Activated CD8-positive, alpha-beta memory T cell treated with anti-CD3 and anti-CD28 coated beads, Interleukin-2, amount 10 ng/mL, durations not matched to agents 7 days and 5 days (primary cell): ENCODE measurements around the gene TENM4. TPM values are rescaled to one million over a fixed set of nuclear protein-coding genes. Genes with fewer than 3 reads are reported as not detected.

Experiments
- ATAC-seq: fragments of 150-1000 bp; cut with Tn5 transposase; one replicate; pipeline ENCODE4 v1.10.0; 2021; ENCODE audit warnings: moderate library complexity
- CTCF ChIA-PET: fragments of 350-600 bp; sonication (Branson Sonifier 250); formaldehyde crosslinking; loops from one replicate; lab custom pipeline; 2021; ENCODE audit warnings: antibody characterized with exemption; lab: Charles Lee
- DNase-seq: peaks from one replicate; pipeline ENCODE4 v3.0.0-alpha.2; 2020
- H3K27ac Mint-ChIP-seq: one replicate; pipeline ENCODE4 v1.8.0; 2021; ENCODE audit warnings: mild to moderate bottlenecking, mixed read lengths
- H3K27me3 Mint-ChIP-seq: one replicate; pipeline ENCODE4 v1.8.0; 2021; ENCODE audit warnings: mixed read lengths
- H3K36me3 Mint-ChIP-seq: one replicate; pipeline ENCODE4 v1.8.0; 2021; ENCODE audit warnings: mild to moderate bottlenecking, mixed read lengths
- H3K4me1 Mint-ChIP-seq: one replicate; pipeline ENCODE4 v1.8.0; 2021; ENCODE audit warnings: mixed read lengths
- H3K4me3 Mint-ChIP-seq: one replicate; pipeline ENCODE4 v1.8.0; 2021; ENCODE audit warnings: mild to moderate bottlenecking, moderate library complexity, mixed read lengths
- H3K9me3 Mint-ChIP-seq: one replicate; pipeline ENCODE4 v1.8.0; 2022; ENCODE audit warnings: low read depth, mixed read lengths
- total RNA-seq, 2 experiments: library from RNA; stranded (reverse); gene quantifications; one replicate each; pipeline ENCODE4 v1.2.3, GENCODE V29; 2021

Gene TENM4
- total RNA-seq, 2 experiments from 2014 or later, result not detected

- CTCF ChIA-PET, result no interaction called here
- Mint-ChIP-seq H3K27me3 (peaks cover 2% of the 10 kb centered on the region), H3K27ac (no peak overlapping the region), H3K4me3 (no peak overlapping the region), H3K4me1 (no peaks in the 10 kb centered on the region), H3K36me3 (no peaks in the 10 kb centered on the region), H3K9me3 (no peaks in the 10 kb centered on the region)
- DNase-seq, result no peak
- ATAC-seq, result no peak
Observed at GRCh38 chr11:78706551-78706950, 734.3 kb downstream of the TENM4 start.

GRCh38 chr11:78704811-78705210 lies 736.0 kb downstream of the TENM4 start:
- Mint-ChIP-seq H3K4me1 (no peaks in the 10 kb centered on the region), H3K4me3 (no peak overlapping the region), H3K27ac (no peak overlapping the region), H3K27me3 (peaks cover 5% of the 10 kb centered on the region), H3K36me3 (no peaks in the 10 kb centered on the region), H3K9me3 (no peaks in the 10 kb centered on the region)
- ATAC-seq, result no peak
- CTCF ChIA-PET, result interaction anchor here (1.1 kb wide), 1 partner anchor 59 kb away, joined by 3 read pairs; no protein-coding TSS in a partner anchor
- DNase-seq, result no peak

- Mint-ChIP-seq H3K36me3 (no peaks in the 10 kb centered on the region), H3K4me1 (no peaks in the 10 kb centered on the region), H3K9me3 (no peaks in the 10 kb centered on the region), H3K4me3 (no peak overlapping the region), H3K27ac (no peak overlapping the region), H3K27me3 (peaks cover 20% of the 10 kb centered on the region)
- CTCF ChIA-PET, result no interaction called here
- ATAC-seq (no peak), DNase-seq (no peak)
Observed at GRCh38 chr11:78699609-78700135, 741.2 kb downstream of the TENM4 start.

DNA sequence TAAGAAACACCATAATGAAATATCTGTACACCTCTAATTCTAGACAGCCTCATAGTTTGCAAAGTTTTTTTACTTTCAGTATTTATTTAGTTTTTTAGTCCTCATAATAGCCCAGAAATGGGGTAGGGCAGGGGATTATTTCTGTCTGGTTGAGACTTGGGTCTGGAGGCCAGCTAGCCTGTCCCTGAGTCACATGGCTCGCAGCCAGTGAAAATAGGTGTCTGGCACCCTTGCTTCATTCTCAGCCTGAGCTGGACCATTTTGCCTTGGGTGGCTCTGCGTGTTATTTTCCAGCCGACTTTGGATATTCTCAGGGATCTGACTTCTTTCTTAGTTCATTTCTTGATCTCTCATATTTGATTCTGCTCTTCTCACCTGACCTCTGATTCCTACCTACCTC lies 742.2 kb downstream of the TENM4 start:
- CTCF ChIA-PET, result no interaction called here
- no peaks in the 10 kb centered on the region for H3K4me1 Mint-ChIP-seq
- H3K36me3 Mint-ChIP-seq, result no peaks in the 10 kb centered on the region
- no peak overlapping the region for H3K4me3 Mint-ChIP-seq
- peaks cover 22% of the 10 kb centered on the region for H3K27me3 Mint-ChIP-seq
- H3K9me3 Mint-ChIP-seq, result no peaks in the 10 kb centered on the region
- DNase-seq (no peak), ATAC-seq (no peak)
- no peak overlapping the region for H3K27ac Mint-ChIP-seq

GRCh38 chr11:78696177-78696576 lies 744.7 kb downstream of the TENM4 start:
- no peaks in the 10 kb centered on the region for H3K36me3 Mint-ChIP-seq
- peaks cover 24% of the 10 kb centered on the region for H3K27me3 Mint-ChIP-seq
- CTCF ChIA-PET, result no interaction called here

DNA sequence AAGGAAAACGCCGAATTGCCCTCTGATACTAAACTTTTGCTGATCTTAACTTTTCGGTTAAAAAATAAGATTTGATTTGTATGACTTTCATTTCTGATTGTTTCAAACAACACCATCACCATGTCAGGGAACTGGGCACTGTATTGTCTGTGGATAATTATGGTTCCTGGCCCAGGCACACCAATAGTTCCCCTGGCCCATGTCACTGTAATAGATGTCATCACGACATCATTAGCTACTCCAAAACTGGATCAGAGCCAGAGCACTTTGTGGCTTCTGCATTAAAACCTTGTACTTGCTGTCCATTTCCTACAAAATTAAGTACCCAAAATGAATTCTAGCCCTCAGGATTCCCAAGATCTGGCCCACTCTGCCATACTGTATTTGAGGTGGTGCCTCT lies 746.7 kb downstream of the TENM4 start:
- CTCF ChIA-PET, result interaction anchor here (0.7 kb wide), 1 partner anchor 48 kb away, joined by 3 read pairs; no protein-coding TSS in a partner anchor
- peaks cover 24% of the 10 kb centered on the region for H3K27me3 Mint-ChIP-seq
- ATAC-seq (no peak), DNase-seq (no peak)
- no peaks in the 10 kb centered on the region for H3K9me3 Mint-ChIP-seq
- no peaks in the 10 kb centered on the region for H3K4me1 Mint-ChIP-seq
- no peaks in the 10 kb centered on the region for H3K36me3 Mint-ChIP-seq
- no peak overlapping the region for H3K27ac Mint-ChIP-seq
- no peak overlapping the region for H3K4me3 Mint-ChIP-seq

More at GRCh38 chr11:78696177-78696576, 744.7 kb downstream of the TENM4 start:
- DNase-seq, result no peak
- no peaks in the 10 kb centered on the region for H3K9me3 Mint-ChIP-seq
- no peak overlapping the region for H3K27ac Mint-ChIP-seq
- H3K4me1 Mint-ChIP-seq, result no peaks in the 10 kb centered on the region
- no peak for ATAC-seq
- no peak overlapping the region for H3K4me3 Mint-ChIP-seq

DNA sequence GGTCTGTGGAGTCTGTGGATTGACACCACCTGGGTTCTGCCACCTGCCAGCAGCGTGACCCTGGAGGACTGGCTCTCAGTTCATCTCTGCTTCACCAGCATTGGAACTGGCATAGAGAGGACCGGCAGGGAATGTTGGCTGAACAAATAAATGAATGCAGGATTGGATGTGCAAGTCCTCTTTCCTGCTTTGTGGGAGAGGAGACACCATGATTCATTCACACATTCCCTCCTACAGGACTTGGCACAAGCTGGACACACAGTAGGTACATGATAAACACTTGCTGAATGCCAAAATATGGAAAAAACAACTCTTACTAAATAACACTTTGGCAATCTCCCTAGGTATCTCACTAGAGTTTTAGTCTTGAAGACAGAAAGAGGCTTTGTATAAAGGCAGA lies 749.6 kb downstream of the TENM4 start:
- CTCF ChIA-PET, result no interaction called here
- H3K4me1 Mint-ChIP-seq, result no peaks in the 10 kb centered on the region
- no peak overlapping the region for H3K27ac Mint-ChIP-seq
- no peaks in the 10 kb centered on the region for H3K9me3 Mint-ChIP-seq
- no peaks in the 10 kb centered on the region for H3K36me3 Mint-ChIP-seq
- DNase-seq (no peak), ATAC-seq (no peak)
- H3K27me3 Mint-ChIP-seq, result peaks cover 20% of the 10 kb centered on the region
- no peak overlapping the region for H3K4me3 Mint-ChIP-seq

GRCh38 chr11:78690352-78690987 lies 750.4 kb downstream of the TENM4 start:
- H3K4me1 Mint-ChIP-seq, result no peaks in the 10 kb centered on the region
- no peak for DNase-seq
- H3K9me3 Mint-ChIP-seq, result no peaks in the 10 kb centered on the region
- H3K27me3 Mint-ChIP-seq, result peaks cover 16% of the 10 kb centered on the region
- ATAC-seq, result no peak
- CTCF ChIA-PET, result no interaction called here
- H3K4me3 Mint-ChIP-seq, result no peak overlapping the region
- no peak overlapping the region for H3K27ac Mint-ChIP-seq
- no peaks in the 10 kb centered on the region for H3K36me3 Mint-ChIP-seq

DNA sequence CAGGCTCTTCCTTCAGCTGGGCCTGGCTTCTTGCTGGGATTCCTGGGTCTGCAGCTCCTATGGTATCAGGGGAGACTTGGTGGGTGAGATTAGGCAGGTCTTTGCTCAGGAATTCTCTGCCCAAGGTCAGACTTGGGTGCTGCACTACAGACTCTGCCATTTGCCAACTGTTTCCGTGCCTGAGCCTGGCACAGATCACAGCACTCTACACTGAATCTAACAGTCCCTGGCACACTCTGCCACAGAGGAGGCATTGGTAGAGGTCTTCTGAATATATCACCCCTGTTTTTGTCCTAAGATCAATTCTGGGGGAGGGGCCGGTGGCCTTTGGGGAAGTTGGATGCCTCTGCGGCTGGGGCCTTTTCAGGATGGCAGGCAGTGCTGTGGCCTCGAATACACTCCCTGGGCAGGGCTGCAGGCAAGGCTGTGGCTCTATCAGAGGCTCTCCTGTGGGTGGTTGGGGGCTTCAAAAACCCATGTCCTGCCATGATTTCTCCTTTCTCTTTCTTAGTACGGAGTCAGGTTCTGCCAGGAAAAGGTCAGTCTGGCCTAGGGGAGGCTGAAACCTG lies 751.2 kb downstream of the TENM4 start:
- CTCF ChIA-PET, result no interaction called here
- H3K4me3 Mint-ChIP-seq, result no peak overlapping the region

GRCh38 chr11:78689101-78689500 lies 751.7 kb downstream of the TENM4 start:
- CTCF ChIA-PET, result interaction anchor here (1.3 kb wide), 1 partner anchor 44 kb away, joined by 3 read pairs; no protein-coding TSS in a partner anchor
- no peaks in the 10 kb centered on the region for H3K36me3 Mint-ChIP-seq
- no peak for ATAC-seq
- DNase-seq, result no peak
- H3K9me3 Mint-ChIP-seq, result no peaks in the 10 kb centered on the region
- H3K4me3 Mint-ChIP-seq, result no peak overlapping the region
- no peaks in the 10 kb centered on the region for H3K4me1 Mint-ChIP-seq
- H3K27me3 Mint-ChIP-seq, result peaks cover 16% of the 10 kb centered on the region
- no peak overlapping the region for H3K27ac Mint-ChIP-seq

More for the DNA sequence above, 751.2 kb downstream of the TENM4 start:
- peaks cover 16% of the 10 kb centered on the region for H3K27me3 Mint-ChIP-seq
- no peaks in the 10 kb centered on the region for H3K36me3 Mint-ChIP-seq
- no peaks in the 10 kb centered on the region for H3K9me3 Mint-ChIP-seq
- no peak overlapping the region for H3K27ac Mint-ChIP-seq
- no peaks in the 10 kb centered on the region for H3K4me1 Mint-ChIP-seq
- ATAC-seq (no peak), DNase-seq (no peak)

DNA sequence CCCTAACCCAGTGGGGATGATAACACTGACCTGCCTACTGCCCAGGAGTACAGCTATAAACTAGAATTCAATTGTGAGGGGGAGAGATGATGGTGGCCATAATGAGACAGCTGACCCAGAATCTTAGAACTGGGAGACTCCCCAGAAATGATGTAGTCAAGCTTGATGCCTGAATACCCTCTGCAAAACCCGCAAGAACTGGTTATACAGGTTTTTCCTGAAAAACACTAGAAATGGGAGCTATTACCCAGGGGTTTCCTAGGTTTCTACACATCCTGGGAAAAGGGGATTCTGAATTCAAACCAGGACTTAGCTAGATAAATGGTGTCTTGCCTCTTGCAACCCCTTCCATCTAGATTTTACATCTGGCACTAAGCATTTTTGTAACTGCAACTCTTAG lies 752.4 kb downstream of the TENM4 start:
- no peak for DNase-seq
- CTCF ChIA-PET, result interaction anchor here (1.3 kb wide), 1 partner anchor 43 kb away, joined by 3 read pairs; no protein-coding TSS in a partner anchor
- Mint-ChIP-seq H3K36me3 (no peaks in the 10 kb centered on the region), H3K4me1 (no peaks in the 10 kb centered on the region), H3K9me3 (no peaks in the 10 kb centered on the region), H3K27me3 (peaks cover 14% of the 10 kb centered on the region), H3K4me3 (no peak overlapping the region), H3K27ac (no peak overlapping the region)
- no peak for ATAC-seq

GRCh38 chr11:78685156-78685555 lies 755.7 kb downstream of the TENM4 start:
- no peak for DNase-seq
- Mint-ChIP-seq H3K4me3 (no peak overlapping the region), H3K4me1 (no peaks in the 10 kb centered on the region), H3K27ac (no peak overlapping the region), H3K27me3 (peaks cover 10% of the 10 kb centered on the region), H3K36me3 (no peaks in the 10 kb centered on the region), H3K9me3 (no peaks in the 10 kb centered on the region)
- CTCF ChIA-PET, result no interaction called here
- no peak for ATAC-seq

DNA sequence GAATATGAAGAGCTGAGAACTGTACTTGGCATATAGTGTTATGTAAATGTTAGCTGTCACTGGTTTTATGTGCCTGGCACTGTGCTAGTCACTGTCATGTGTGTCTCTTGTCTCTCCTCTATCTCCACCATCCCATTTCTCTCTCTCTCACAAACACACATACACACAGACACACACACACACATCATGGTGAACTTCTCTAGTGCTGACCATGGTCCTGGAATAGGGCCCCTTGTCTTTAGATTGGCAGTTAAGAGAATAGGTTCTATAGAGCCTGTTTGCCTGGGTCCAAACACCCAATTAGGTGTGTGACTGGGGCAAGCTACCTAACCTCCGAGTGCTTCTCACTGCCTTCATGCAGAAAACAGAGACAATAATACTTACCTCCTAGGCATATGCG lies 756.5 kb downstream of the TENM4 start:
- Mint-ChIP-seq H3K9me3 (no peaks in the 10 kb centered on the region), H3K27me3 (peaks cover 6% of the 10 kb centered on the region), H3K27ac (no peak overlapping the region), H3K36me3 (no peaks in the 10 kb centered on the region), H3K4me3 (no peak overlapping the region), H3K4me1 (no peaks in the 10 kb centered on the region)
- CTCF ChIA-PET, result interaction anchor here (0.7 kb wide), 1 partner anchor 39 kb away, joined by 3 read pairs; no protein-coding TSS in a partner anchor
- DNase-seq, result no peak
- no peak for ATAC-seq

DNA sequence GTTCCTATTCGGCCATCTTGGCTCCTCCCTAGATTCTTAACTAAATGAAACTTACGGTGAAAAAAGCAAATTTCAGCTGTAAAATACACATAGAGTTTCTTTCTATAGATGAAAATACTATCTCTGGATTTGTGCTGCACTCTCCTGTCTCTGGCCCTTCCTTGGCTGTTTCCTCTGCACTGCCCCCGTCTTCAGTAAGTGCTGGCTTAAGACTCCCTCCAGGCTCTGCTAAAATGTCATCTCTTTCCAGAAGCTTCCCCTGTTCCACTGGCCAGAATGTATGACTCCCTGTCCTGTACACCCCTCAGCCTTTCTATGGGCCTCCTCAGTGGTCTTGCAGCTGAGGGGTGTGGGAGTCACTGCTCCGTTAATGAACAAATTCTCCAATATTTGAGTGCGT lies 757.1 kb downstream of the TENM4 start:
- Mint-ChIP-seq H3K27ac (no peak overlapping the region), H3K36me3 (no peaks in the 10 kb centered on the region), H3K27me3 (peaks cover 4% of the 10 kb centered on the region), H3K4me3 (no peak overlapping the region), H3K4me1 (no peaks in the 10 kb centered on the region), H3K9me3 (no peaks in the 10 kb centered on the region)
- CTCF ChIA-PET, result no interaction called here
- DNase-seq, result no peak
- ATAC-seq, result no peak
